Measurements from ENCODE around the gene NRP1. TPM values are rescaled to one million over a fixed set of nuclear protein-coding genes. Genes with fewer than 3 reads are reported as not detected.
"Not testable (repeated sequence)": the region's sequence is repeated elsewhere in the genome, so short reads cannot be mapped to it uniquely, and the experiment has no call there.

The NRP1 gene
- total and polyA plus RNA-seq, 10 donors, result 4.8 to 202 (median 138) TPM

GRCh38 chr10:33223326-33224000, 111.0 kb downstream of the NRP1 start:
- H3K9me3 ChIP-seq, result no peaks in the 10 kb centered on the region
- intact Hi-C loops (cut with DNase I; ENCODE audit: low total_unique reads), result no loop called here
- DNase-seq, result no peak
- TF ChIP-seq POLR2A (IDR thresholded peaks at IDR 0.05), result no peak
- TF ChIP-seq POLR2AphosphoS5 (IDR thresholded peaks at IDR 0.05), result no peak
- no peak for TF ChIP-seq CTCF (IDR thresholded peaks at IDR 0.05 in 8 of 11, conservative IDR thresholded peaks at IDR 0.05 in 3 of 11)
- no peaks in the 10 kb centered on the region for H3K27me3 ChIP-seq (replicated peaks in 1 of 7)
- no peak overlapping the region for H3K4me3 ChIP-seq
- H3K27ac ChIP-seq, result peak overlapping the region in 4 of 8 donors; percentile 6 to 41 (median 34)
- 74 to 82% (median 79%) methylated on average over 3 of the region's 3 CpGs for WGBS, 5 donors
- peaks cover 0 to 70% (median 5%) of the 10 kb centered on the region in 6 donors for H3K36me3 ChIP-seq
- peaks cover 0 to 19% (median 7%) of the 10 kb centered on the region in 6 donors for H3K4me1 ChIP-seq

DNA sequence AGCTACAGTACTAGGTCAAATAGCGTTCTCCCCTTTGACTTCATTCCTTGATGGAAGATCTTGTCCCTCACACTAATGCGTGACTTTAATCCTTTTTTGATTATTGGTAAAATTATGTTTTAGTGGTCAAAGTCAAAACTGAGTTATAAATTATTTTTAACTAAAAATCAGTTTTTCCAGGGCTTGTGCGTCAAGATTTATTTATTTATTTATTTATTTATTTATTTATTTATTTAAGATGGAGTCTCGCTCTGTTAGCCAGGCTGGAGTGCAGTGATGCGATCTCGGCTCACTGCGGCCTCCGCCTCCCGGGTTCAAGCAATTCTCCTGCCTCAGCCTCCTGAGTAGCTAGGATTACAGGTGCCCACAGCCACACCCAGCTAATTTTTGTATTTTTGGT, 112.2 kb downstream of the NRP1 start:
- intact Hi-C loops (cut with DNase I; ENCODE audit: low total_unique reads); H3K27ac ChIP-seq; H3K4me3 ChIP-seq; H3K27me3 ChIP-seq (replicated peaks in 1 of 7); H3K9me3 ChIP-seq; DNase-seq: not testable (repeated sequence)
- WGBS, 5 donors, result 83 to 99% (median 95%) methylated on average over 9 of the region's 9 CpGs
- peaks cover 0 to 81% (median 6%) of the 10 kb centered on the region in 6 donors for H3K36me3 ChIP-seq
- peaks cover 0 to 19% (median 9%) of the 10 kb centered on the region in 6 donors for H3K4me1 ChIP-seq

- no peak overlapping the region for H3K4me3 ChIP-seq
- no peaks in the 10 kb centered on the region for H3K27me3 ChIP-seq (replicated peaks in 1 of 7)
- peaks cover 0 to 50% (median 17%) of the 10 kb centered on the region in 6 donors for H3K4me1 ChIP-seq
- 63 to 90% (median 76%) methylated on average over 4 of the region's 4 CpGs for WGBS, 5 donors
- no peak for TF ChIP-seq POLR2A (IDR thresholded peaks at IDR 0.05)
- TF ChIP-seq CTCF (IDR thresholded peaks at IDR 0.05 in 8 of 11, conservative IDR thresholded peaks at IDR 0.05 in 3 of 11), result no peak
- TF ChIP-seq POLR2AphosphoS5 (IDR thresholded peaks at IDR 0.05), result no peak
- DNase-seq, result no peak
- peak overlapping the region in 1 of 8 donors; percentile 74 for H3K27ac ChIP-seq
- no peaks in the 10 kb centered on the region for H3K9me3 ChIP-seq
- peaks cover 0 to 74% (median 7%) of the 10 kb centered on the region in 6 donors for H3K36me3 ChIP-seq
- intact Hi-C loops (cut with DNase I; ENCODE audit: low total_unique reads), result no loop called here
These were observed 116.6 kb downstream of the NRP1 start for GRCh38 chr10:33217854-33218253.

GRCh38 chr10:33216661-33217427, 117.6 kb downstream of the NRP1 start:
- H3K27me3 ChIP-seq (replicated peaks in 1 of 7), result no peaks in the 10 kb centered on the region
- no peak for TF ChIP-seq CTCF (IDR thresholded peaks at IDR 0.05 in 8 of 11, conservative IDR thresholded peaks at IDR 0.05 in 3 of 11)
- TF ChIP-seq POLR2AphosphoS5 (IDR thresholded peaks at IDR 0.05), result peak in 1 of 3 donors; percentile 16
- TF ChIP-seq POLR2A (IDR thresholded peaks at IDR 0.05), result no peak
- peaks cover 0 to 75% (median 7%) of the 10 kb centered on the region in 6 donors for H3K36me3 ChIP-seq
- no peak overlapping the region for H3K4me3 ChIP-seq
- intact Hi-C loops (cut with DNase I; ENCODE audit: low total_unique reads), result no loop called here
- peaks cover 0 to 51% (median 20%) of the 10 kb centered on the region in 6 donors for H3K4me1 ChIP-seq
- no peak for DNase-seq
- peak overlapping the region in 7 of 8 donors; percentile 1 to 74 (median 41) for H3K27ac ChIP-seq
- no peaks in the 10 kb centered on the region for H3K9me3 ChIP-seq
- WGBS, 5 donors, result 70 to 79% (median 76%) methylated on average over 5 of the region's 5 CpGs

Measured in spleen (tissue), 11 donors.